Gastroesophageal sphincter (tissue), 4 donors: ENCODE data around the gene PIK3R3. TPM values are rescaled to one million over a fixed set of nuclear protein-coding genes. Genes with fewer than 3 reads are reported as not detected.

ENCODE experiments used
- ATAC-seq: fragments of 150-250 bp; one replicate; pipeline ENCODE4 v1.9.1; 2016; ENCODE audit warnings: mild to moderate bottlenecking, moderate library complexity
- H3K27ac ChIP-seq, 4 donors: fragments of 200-600 bp; sonication (generic) in 3 of 4; 1 replicate in 3 of 4; 2 replicates in 1 of 4; pipeline ENCODE4 v1.5.1; 2016 to 2019
- H3K27me3 ChIP-seq: fragments of 200-600 bp; sonication (generic); one replicate; pipeline ENCODE4 v1.5.1; 2019
- H3K36me3 ChIP-seq, 2 donors: fragments of 200-600 bp; sonication (generic); one replicate each; pipeline ENCODE4 v1.5.1; 2019; ENCODE audit warnings: control low read depth in 1 of 2
- H3K4me1 ChIP-seq, 3 donors: fragments of 200-600 bp; sonication (generic); 1 replicate in 2 of 3; 2 replicates in 1 of 3; pipeline ENCODE4 v1.5.1; 2016 to 2019; ENCODE audit warnings: control low read depth in 2 of 3
- H3K4me3 ChIP-seq, 2 donors: fragments of 200-600 bp; sonication (generic); one replicate each; pipeline ENCODE4 v1.5.1; 2019; ENCODE audit warnings: mild to moderate bottlenecking in 1 of 2, moderate library complexity in 1 of 2
- H3K9me3 ChIP-seq, 3 donors: fragments of 200-600 bp; sonication (generic); one replicate each; pipeline ENCODE4 v1.5.1; 2017 to 2019; ENCODE audit warnings: control low read depth in 2 of 3
- CTCF ChIP-seq, 4 experiments: fragments of 200-600 bp in 2 of 4; fragments of 450-650 bp in 2 of 4; sonication (generic) in 1 of 4; IDR thresholded peaks; one replicate each; pipeline ENCODE4 v1.5.1; 2017 to 2019; ENCODE audit warnings: antibody characterized with exemption in 4 of 4, mild to moderate bottlenecking in 2 of 4, moderate library complexity in 2 of 4
- EP300 ChIP-seq: sonication (generic); formaldehyde crosslinking; IDR thresholded peaks from one replicate; pipeline ENCODE4 v1.6.1; 2017; ENCODE audit warnings: antibody characterized with exemption, mild to moderate bottlenecking
- POLR2A ChIP-seq, 2 donors: fragments of 450-650 bp; IDR thresholded peaks; one replicate each; pipeline ENCODE4 v1.6.1; 2017; ENCODE audit warnings: antibody characterized with exemption in 2 of 2, mild to moderate bottlenecking in 2 of 2, moderate library complexity in 1 of 2
- POLR2AphosphoS5 ChIP-seq: sonication (generic); formaldehyde crosslinking; IDR thresholded peaks from one replicate; pipeline ENCODE4 v1.6.1; 2017; ENCODE audit warnings: antibody characterized with exemption
- WGBS, 2 donors: methylation state at CpG; one replicate each; pipeline ENCODE4 v1.1.5; 2018; ENCODE audit warnings: low coverage in 1 of 2; 5-methylcytosine and 5-hydroxymethylcytosine counted together
- total RNA-seq, 4 donors: library from RNA; depleted of rRNA; stranded (reverse); fragments of >200 nt; gene quantifications; one replicate each; pipeline ENCODE4 v1.1.0, GENCODE V29; 2016

Gene PIK3R3
- total RNA-seq, 4 donors from 2014 or later: 21.7 to 34.7 (median 28.2) TPM

- Histone ChIP-seq H3K27ac (peak overlapping the region in 1 of 4 donors; percentile 25), H3K36me3 (peaks cover 2 to 37% of the 10 kb centered on the region in 2 donors), H3K4me1 (peaks cover 0 to 40% (median 7%) of the 10 kb centered on the region in 3 donors), H3K27me3 (no peaks in the 10 kb centered on the region), H3K9me3 (no peaks in the 10 kb centered on the region), H3K4me3 (no peak overlapping the region)
- ATAC-seq: peak; percentile 39
- 41 to 47% methylated on average over 3 to 4 of the region's 4 CpGs for WGBS, 2 donors
- TF ChIP-seq POLR2AphosphoS5 (no peak), POLR2A (IDR thresholded peaks at IDR 0.05) (no peak), CTCF (IDR thresholded peaks at IDR 0.05) (no peak)
Observed at GRCh38 chr1:46039571-46040052, 92.8 kb downstream of the PIK3R3 start.

- no peaks in the 10 kb centered on the region for H3K9me3 ChIP-seq
- TF ChIP-seq CTCF (IDR thresholded peaks at IDR 0.05) (peak in 3 of 4 experiments; percentile 97), POLR2A (IDR thresholded peaks at IDR 0.05) (peak in 1 of 2 donors; percentile 17), POLR2AphosphoS5 (peak; percentile 56), EP300 (no peak)
- peak overlapping the region in 3 of 4 donors; percentile 15 to 55 (median 34) for H3K27ac ChIP-seq
- peaks cover 0 to 37% (median 7%) of the 10 kb centered on the region in 3 donors for H3K4me1 ChIP-seq
- H3K36me3 ChIP-seq: peaks cover 0 to 43% of the 10 kb centered on the region in 2 donors
- WGBS, 2 donors: 47 to 63% methylated on average over 5 to 6 of the region's 11 CpGs
- peak; percentile 72 for ATAC-seq
- no peaks in the 10 kb centered on the region for H3K27me3 ChIP-seq
- H3K4me3 ChIP-seq: no peak overlapping the region
Observed at GRCh38 chr1:46036894-46037839, 95.3 kb downstream of the PIK3R3 start.

GRCh38 chr1:46034601-46035516 is 97.6 kb downstream of the PIK3R3 start:
- no peak overlapping the region for H3K4me3 ChIP-seq
- H3K36me3 ChIP-seq: peaks cover 0 to 58% of the 10 kb centered on the region in 2 donors
- WGBS, 2 donors: 80 to 82% methylated on average over 1 to 8 of the region's 27 CpGs
- H3K27me3 ChIP-seq: no peaks in the 10 kb centered on the region
- peaks cover 0 to 19% (median 4%) of the 10 kb centered on the region in 3 donors for H3K4me1 ChIP-seq
- peak in 1 of 4 experiments; percentile 34 for TF ChIP-seq CTCF (IDR thresholded peaks at IDR 0.05)
- TF ChIP-seq POLR2A (IDR thresholded peaks at IDR 0.05): no peak
- ATAC-seq: no peak
- no peaks in the 10 kb centered on the region for H3K9me3 ChIP-seq
- H3K27ac ChIP-seq: peak overlapping the region in 2 of 4 donors; percentile 6 to 19

- TF ChIP-seq POLR2AphosphoS5: no peak
- no peak for TF ChIP-seq EP300
- TF ChIP-seq POLR2A (IDR thresholded peaks at IDR 0.05): no peak
- TF ChIP-seq CTCF (IDR thresholded peaks at IDR 0.05): no peak
- no peaks in the 10 kb centered on the region for H3K9me3 ChIP-seq
- WGBS, 2 donors: 80 to 90% methylated on average over 1 to 2 of the region's 26 CpGs
Observed at GRCh38 chr1:46030876-46031660, 101.4 kb downstream of the PIK3R3 start.

More at GRCh38 chr1:46030876-46031660, 101.4 kb downstream of the PIK3R3 start:
- Histone ChIP-seq H3K4me1 (peaks cover 0 to 5% (median 0%) of the 10 kb centered on the region in 3 donors), H3K27me3 (no peaks in the 10 kb centered on the region), H3K36me3 (peaks cover 0 to 83% of the 10 kb centered on the region in 2 donors), H3K4me3 (no peak overlapping the region), H3K27ac (no peak overlapping the region)
- ATAC-seq: no peak
